ENCODE data around the gene FAM78B.

The FAM78B gene

DNA sequence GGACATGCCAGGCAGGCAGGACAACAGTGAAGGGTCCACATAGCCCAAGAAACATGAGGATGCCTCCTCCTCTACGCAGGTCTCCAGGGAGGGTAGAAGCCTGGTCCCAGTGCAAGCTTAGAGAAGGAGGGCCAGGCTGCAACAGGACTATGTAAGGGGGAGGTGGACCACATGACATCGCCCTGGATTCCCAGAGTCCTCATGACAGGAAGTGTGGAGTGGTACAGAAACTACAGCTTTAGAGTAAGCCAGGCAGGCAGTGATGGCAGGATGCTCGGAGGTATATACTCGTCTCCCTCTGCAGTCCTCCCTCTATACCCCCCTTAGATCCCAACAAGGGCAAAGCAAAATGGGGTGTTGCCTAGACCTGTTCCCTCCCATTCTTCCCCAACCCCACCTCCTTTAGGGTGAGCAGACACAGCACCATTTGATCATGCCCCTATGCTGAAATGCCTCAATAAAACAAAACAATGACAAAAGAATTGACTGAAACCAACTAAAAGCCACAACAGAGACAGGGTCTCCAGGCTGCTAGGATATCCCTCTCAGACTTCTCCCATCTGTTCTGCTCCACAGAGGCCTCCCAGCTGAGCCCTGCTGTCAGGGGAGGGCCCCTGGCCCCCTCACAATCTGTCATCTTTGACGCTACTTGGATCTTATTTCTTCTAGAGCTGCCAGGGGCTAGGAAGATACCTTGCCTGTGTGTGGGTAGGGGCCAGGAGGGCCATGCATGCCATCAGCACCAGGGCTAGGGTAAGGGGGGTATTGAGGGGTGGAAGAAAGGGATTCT lies 13.1 kb downstream of the FAM78B start:
- no peak overlapping the region for H3K4me3 ChIP-seq (ENCODE audit: low read depth, low read length)
- TF ChIP-seq, protein P1, sequence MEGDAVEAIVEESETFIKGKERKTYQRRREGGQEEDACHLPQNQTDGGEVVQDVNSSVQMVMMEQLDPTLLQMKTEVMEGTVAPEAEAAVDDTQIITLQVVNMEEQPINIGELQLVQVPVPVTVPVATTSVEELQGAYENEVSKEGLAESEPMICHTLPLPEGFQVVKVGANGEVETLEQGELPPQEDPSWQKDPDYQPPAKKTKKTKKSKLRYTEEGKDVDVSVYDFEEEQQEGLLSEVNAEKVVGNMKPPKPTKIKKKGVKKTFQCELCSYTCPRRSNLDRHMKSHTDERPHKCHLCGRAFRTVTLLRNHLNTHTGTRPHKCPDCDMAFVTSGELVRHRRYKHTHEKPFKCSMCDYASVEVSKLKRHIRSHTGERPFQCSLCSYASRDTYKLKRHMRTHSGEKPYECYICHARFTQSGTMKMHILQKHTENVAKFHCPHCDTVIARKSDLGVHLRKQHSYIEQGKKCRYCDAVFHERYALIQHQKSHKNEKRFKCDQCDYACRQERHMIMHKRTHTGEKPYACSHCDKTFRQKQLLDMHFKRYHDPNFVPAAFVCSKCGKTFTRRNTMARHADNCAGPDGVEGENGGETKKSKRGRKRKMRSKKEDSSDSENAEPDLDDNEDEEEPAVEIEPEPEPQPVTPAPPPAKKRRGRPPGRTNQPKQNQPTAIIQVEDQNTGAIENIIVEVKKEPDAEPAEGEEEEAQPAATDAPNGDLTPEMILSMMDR (IDR thresholded peaks at IDR 0.05; ENCODE audit: insufficient read depth, low read depth, low read length, missing control alignments) = no peak
- no peak for DNase-seq (ENCODE audit: low read depth)

DNA sequence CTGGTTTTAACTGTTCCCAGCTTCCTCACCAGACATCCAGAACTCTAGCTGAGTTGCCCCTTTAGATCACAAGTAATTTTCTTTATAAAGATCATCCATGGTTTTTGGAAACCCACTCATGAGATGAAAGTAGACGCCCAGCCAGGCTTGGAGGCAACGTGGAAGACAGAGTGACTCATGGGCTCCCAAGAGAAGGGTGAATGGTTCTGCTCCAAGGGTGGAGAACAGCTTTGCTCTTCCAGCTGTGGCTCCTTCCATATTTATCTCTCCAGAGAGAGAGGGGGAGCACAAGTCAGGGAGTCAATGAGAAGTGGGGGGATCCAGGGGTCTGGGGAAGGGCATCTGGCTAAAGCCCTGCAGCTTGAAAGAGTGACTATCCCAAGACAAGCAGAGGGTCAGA lies 13.8 kb downstream of the FAM78B start:
- DNase-seq (ENCODE audit: low read depth) = no peak

DNA sequence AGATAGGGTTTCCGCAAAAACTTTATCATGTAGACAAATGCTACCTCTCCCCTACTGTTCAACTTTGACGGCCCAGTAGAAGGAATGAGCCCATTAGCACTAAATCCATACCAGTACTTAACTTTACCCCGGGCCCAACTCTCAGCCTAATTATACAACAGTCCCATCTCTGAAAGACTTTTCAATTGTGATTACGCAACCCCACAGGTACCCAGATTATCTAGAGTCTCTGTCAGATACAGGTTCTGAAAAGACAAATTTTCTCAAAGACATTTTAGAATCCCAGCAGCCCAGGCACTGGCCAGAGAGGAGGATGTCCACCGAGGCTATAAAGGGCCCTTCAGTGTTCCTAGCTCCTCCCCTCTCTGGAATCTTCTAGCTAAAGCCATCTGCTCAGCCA lies 15.0 kb downstream of the FAM78B start:
- DNase-seq (ENCODE audit: low read depth) = no peak
- no peak overlapping the region for H3K4me3 ChIP-seq (ENCODE audit: low read depth, low read length)
- TF ChIP-seq, protein P1 (IDR thresholded peaks at IDR 0.05; ENCODE audit: insufficient read depth, low read depth, low read length, missing control alignments) = no peak

More for the DNA sequence above, 13.8 kb downstream of the FAM78B start:
- H3K4me3 ChIP-seq (ENCODE audit: low read depth, low read length) = no peak overlapping the region
- TF ChIP-seq, protein P1 (IDR thresholded peaks at IDR 0.05; ENCODE audit: insufficient read depth, low read depth, low read length, missing control alignments) = no peak

DNA sequence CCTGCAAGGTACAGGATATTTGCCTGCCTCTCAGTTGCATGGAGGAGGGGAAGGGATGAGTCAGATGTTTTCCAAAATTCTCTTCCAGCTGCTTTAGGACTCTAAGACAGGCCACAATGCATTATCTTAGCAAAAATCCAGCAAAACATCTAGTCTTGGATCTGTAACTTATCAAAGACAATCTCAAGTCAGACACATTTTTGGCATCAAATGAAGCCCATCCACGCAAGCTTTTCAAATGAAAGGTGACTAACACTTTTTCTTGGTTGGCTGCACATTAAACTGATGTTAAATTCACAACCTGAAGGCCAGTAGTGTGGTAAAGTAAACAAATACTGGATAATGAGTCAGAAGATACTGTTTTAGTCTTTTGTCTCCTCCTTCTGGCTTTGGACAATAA lies 21.3 kb downstream of the FAM78B start:
- no peak overlapping the region for H3K4me3 ChIP-seq (ENCODE audit: low read depth, low read length)
- TF ChIP-seq, protein P1 (IDR thresholded peaks at IDR 0.05; ENCODE audit: insufficient read depth, low read depth, low read length, missing control alignments) = no peak
- DNase-seq (ENCODE audit: low read depth) = no peak

DNA sequence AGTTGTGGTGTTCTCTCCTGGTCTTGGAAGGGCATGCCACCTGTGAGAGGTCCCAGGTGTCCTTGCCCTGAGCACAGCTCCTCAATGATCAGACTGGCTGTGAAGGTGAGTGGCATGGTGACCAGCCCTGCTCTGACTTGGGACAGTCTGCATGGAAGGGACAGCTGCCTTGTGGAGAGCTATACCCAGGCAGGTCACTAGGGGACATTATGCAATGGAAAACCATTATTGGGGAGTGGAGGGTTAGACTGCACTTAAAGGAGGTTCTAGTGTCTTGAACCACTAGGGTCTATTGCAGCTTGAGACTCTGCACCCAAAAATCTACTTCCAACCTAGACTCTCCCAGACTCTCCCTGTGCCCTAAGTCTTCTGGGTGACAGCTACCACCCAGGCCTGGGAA lies 24.8 kb downstream of the FAM78B start:
- DNase-seq (ENCODE audit: low read depth) = no peak
- TF ChIP-seq, protein P1 (IDR thresholded peaks at IDR 0.05; ENCODE audit: insufficient read depth, low read depth, low read length, missing control alignments) = no peak
- H3K4me3 ChIP-seq (ENCODE audit: low read depth, low read length) = no peak overlapping the region

DNA sequence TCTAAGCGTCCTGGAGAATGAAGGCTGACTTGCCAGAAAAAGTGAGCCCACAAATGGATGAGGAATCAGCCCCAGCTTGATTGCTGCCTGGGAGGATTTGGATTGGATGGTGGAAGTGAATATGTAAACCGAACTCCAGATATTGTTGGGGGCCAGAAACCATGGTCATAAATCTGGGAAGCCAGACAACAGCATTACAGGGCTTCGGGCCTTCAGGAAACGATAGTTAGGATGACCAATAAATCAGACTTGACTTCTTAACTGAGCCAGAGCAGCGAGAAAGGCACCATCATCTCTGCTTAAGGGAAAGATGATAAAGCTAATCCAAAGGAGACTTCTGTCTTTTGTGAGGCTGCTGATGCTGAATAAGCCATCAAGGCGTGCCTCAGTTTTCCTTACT lies 26.6 kb downstream of the FAM78B start:
- DNase-seq (ENCODE audit: low read depth) = no peak
- no peak overlapping the region for H3K4me3 ChIP-seq (ENCODE audit: low read depth, low read length)
- TF ChIP-seq, protein P1 (IDR thresholded peaks at IDR 0.05; ENCODE audit: insufficient read depth, low read depth, low read length, missing control alignments) = no peak

DNA sequence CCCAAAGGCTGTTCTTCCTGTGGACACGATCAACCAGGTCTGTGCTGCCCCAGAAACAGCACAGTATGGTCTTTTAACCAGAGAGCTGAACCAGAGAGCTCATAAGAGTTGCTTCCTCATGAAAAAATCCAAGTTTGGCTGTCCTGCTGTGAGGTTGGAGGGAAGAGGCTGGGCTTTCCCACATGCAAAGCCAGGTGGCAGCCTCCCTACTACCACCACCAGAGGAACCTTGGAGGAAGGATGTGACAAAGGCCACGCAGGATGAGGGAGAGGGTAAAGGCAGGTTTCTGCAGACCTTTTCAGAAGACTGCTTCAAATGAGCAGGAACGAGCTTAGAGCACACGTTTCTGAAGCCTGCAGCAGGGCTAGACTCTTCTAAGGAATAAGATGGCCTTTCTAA lies 27.1 kb downstream of the FAM78B start:
- TF ChIP-seq, protein P1 (IDR thresholded peaks at IDR 0.05; ENCODE audit: insufficient read depth, low read depth, low read length, missing control alignments) = no peak
- H3K4me3 ChIP-seq (ENCODE audit: low read depth, low read length) = no peak overlapping the region
- DNase-seq (ENCODE audit: low read depth) = no peak

All from GM12865 (cell line).